HepG2 (cell line): Measurements from ENCODE around the gene PCDHGA6. TPM values are rescaled to one million over a fixed set of nuclear protein-coding genes. Genes with fewer than 3 reads are reported as not detected.

Experiments used
- HMG20B ChIP-seq: conservative IDR thresholded peaks from 2 replicates; pipeline ENCODE4 v1.6.1; 2016; ENCODE audit warnings: missing genetic modification reagents, missing compliant biosample characterization
- NCOA5 ChIP-seq: sonication (generic); formaldehyde crosslinking; IDR thresholded peaks from 2 replicates; pipeline ENCODE4 v1.4.0; 2020; ENCODE audit warnings: missing genetic modification reagents
- PITX1 ChIP-seq: sonication (generic); formaldehyde crosslinking; IDR thresholded peaks from 2 replicates; pipeline ENCODE4 v1.5.1; 2020; ENCODE audit warnings: mild to moderate bottlenecking, missing genetic modification reagents
- TAF1 ChIP-seq: sonication (generic); formaldehyde crosslinking; IDR thresholded peaks from 2 replicates; pipeline ENCODE4 v1.4.0; 2020; ENCODE audit warnings: missing genetic modification reagents
- ZNF160 ChIP-seq: sonication (generic); formaldehyde crosslinking; IDR thresholded peaks from 2 replicates; pipeline ENCODE4 v1.8.0; 2022; ENCODE audit warnings: mild to moderate bottlenecking, inconsistent platforms, missing genetic modification reagents
- ZNF234 ChIP-seq: sonication (generic); formaldehyde crosslinking; conservative IDR thresholded peaks from 2 replicates; pipeline ENCODE4 v1.5.1; 2020; ENCODE audit warnings: mild to moderate bottlenecking, missing genetic modification reagents
- ZZZ3 ChIP-seq: sonication (generic); formaldehyde crosslinking; IDR thresholded peaks from 2 replicates; pipeline ENCODE4 v1.4.0; 2020; ENCODE audit warnings: missing genetic modification reagents, mild to moderate bottlenecking, borderline replicate concordance
- polyA plus RNA-seq, 8 experiments: library from polyadenylated mRNA; depleted of rRNA in 3 of 8; stranded (reverse) in 7 of 8; unstranded in 1 of 8; fragments of >200 nt; fragmentation: Illumina TruSeq in 4 of 8; extraction: Trizol in 4 of 8; gene quantifications; 2 replicates each; pipeline versions ENCODE4 v1.2.1 to v1.2.3, GENCODE V29; 2011 to 2016; ENCODE audit warnings: low read depth in 4 of 8, missing spikeins in 1 of 8, mixed read lengths in 1 of 8; ENCODE audit not compliant: insufficient read depth in 1 of 8
- total RNA-seq, 5 experiments: library from RNA; depleted of rRNA; stranded (reverse); fragments of >200 nt; fragmentation: Illumina TruSeq; extraction: Trizol; gene quantifications; 2 replicates each; pipeline ENCODE4 v1.2.3, GENCODE V29; 2016; ENCODE audit warnings: low read depth in 1 of 5
- TF ChIP-seq, protein P1 (sequence below), 2 experiments: sonication (generic) in 1 of 2; formaldehyde crosslinking in 1 of 2; IDR thresholded peaks; 2 replicates each; pipeline versions ENCODE4 v1.4.0 to v1.6.1; 2018 to 2020; ENCODE audit warnings: missing genetic modification reagents in 2 of 2, borderline replicate concordance in 1 of 2, low read depth in 1 of 2, mild to moderate bottlenecking in 1 of 2, missing biosample characterization in 1 of 2
- TF ChIP-seq, protein P2 (sequence below): IDR thresholded peaks from 2 replicates; pipeline ENCODE4 v1.6.1; 2016; ENCODE audit warnings: low read depth
- TF ChIP-seq, protein P3 (sequence below): sonication (generic); formaldehyde crosslinking; IDR thresholded peaks from 2 replicates; pipeline ENCODE4 v1.8.0; 2022; ENCODE audit warnings: mild to moderate bottlenecking, missing genetic modification reagents; ENCODE audit not compliant: insufficient replicate concordance

PCDHGA6 gene
- total and polyA plus RNA-seq, 2 of the 13 experiments (the other 11 are each of a cell fraction or from before 2014, with no cell fraction given): 0.33 to 0.51 TPM

DNA sequence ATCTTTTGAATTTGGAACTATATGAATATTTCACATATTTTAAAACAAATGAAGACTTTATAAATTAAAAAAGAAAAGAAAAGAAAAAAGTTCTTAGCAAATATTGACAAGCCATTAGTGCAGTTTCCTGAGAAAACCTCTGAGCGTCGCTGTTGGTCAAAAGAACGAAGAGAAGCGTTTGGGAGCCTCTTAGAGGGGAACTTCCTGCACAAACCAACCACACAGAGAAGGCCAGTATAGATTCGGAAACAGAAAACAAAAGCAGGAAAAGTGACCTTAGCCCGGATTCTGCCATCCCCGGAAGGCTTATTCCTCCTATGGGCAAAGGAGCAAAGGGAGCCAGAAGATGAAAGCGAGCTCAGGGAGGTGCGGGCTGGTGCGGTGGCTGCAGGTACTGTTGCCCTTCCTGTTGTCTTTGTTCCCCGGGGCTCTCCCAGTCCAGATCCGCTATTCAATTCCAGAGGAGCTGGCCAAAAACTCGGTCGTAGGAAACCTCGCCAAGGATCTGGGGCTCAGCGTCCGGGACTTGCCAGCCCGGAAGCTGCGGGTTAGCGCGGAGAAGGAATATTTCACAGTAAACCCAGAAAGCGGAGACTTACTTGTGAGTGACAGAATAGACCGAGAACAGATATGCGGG is 13.8 kb upstream of the PCDHGA6 start, which contains the start of gene PCDHGB2 (continued):
- TF ChIP-seq, protein P1, sequence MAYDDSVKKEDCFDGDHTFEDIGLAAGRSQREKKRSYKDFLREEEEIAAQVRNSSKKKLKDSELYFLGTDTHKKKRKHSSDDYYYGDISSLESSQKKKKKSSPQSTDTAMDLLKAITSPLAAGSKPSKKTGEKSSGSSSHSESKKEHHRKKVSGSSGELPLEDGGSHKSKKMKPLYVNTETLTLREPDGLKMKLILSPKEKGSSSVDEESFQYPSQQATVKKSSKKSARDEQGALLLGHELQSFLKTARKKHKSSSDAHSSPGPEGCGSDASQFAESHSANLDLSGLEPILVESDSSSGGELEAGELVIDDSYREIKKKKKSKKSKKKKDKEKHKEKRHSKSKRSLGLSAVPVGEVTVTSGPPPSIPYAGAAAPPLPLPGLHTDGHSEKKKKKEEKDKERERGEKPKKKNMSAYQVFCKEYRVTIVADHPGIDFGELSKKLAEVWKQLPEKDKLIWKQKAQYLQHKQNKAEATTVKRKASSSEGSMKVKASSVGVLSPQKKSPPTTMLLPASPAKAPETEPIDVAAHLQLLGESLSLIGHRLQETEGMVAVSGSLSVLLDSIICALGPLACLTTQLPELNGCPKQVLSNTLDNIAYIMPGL (CRISPR knock-in tag; IDR thresholded peaks at IDR 0.05; ENCODE audit: borderline replicate concordance in 1 of 2, low read depth in 1 of 2): peak in 1 of 2 experiments; percentile 62; a peak in 1 of 4 replicates
- no peak for TF ChIP-seq TAF1 (CRISPR knock-in tag)
- TF ChIP-seq ZZZ3 (CRISPR knock-in tag): no peak
- no peak for TF ChIP-seq NCOA5 (CRISPR knock-in tag)
- TF ChIP-seq ZNF160 (CRISPR knock-in tag): no peak
- TF ChIP-seq HMG20B (CRISPR knock-in tag): no peak
- TF ChIP-seq, protein P2, sequence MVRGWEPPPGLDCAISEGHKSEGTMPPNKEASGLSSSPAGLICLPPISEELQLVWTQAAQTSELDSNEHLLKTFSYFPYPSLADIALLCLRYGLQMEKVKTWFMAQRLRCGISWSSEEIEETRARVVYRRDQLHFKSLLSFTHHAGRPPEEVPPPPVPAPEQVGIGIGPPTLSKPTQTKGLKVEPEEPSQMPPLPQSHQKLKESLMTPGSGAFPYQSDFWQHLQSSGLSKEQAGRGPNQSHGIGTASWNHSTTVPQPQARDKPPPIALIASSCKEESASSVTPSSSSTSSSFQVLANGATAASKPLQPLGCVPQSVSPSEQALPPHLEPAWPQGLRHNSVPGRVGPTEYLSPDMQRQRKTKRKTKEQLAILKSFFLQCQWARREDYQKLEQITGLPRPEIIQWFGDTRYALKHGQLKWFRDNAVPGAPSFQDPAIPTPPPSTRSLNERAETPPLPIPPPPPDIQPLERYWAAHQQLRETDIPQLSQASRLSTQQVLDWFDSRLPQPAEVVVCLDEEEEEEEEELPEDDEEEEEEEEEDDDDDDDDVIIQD (CRISPR knock-in tag): no peak
- no peak for TF ChIP-seq ZNF234 (CRISPR knock-in tag)
- TF ChIP-seq, protein P3, sequence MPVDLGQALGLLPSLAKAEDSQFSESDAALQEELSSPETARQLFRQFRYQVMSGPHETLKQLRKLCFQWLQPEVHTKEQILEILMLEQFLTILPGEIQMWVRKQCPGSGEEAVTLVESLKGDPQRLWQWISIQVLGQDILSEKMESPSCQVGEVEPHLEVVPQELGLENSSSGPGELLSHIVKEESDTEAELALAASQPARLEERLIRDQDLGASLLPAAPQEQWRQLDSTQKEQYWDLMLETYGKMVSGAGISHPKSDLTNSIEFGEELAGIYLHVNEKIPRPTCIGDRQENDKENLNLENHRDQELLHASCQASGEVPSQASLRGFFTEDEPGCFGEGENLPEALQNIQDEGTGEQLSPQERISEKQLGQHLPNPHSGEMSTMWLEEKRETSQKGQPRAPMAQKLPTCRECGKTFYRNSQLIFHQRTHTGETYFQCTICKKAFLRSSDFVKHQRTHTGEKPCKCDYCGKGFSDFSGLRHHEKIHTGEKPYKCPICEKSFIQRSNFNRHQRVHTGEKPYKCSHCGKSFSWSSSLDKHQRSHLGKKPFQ (CRISPR knock-in tag): no peak
- no peak for TF ChIP-seq PITX1 (CRISPR knock-in tag)
